ENCODE results near the gene PTGES3L.

PTGES3L gene

GRCh38 chr17:42991471-42991870, 11.6 kb upstream of the PTGES3L start:
- Histone ChIP-seq H3K27ac (no peak overlapping the region), H3K27me3 (no peaks in the 10 kb centered on the region), H3K9me3 (no peaks in the 10 kb centered on the region), H3K4me3 (no peak overlapping the region), H3K4me1 (no peaks in the 10 kb centered on the region), H3K36me3 (peaks cover 52 to 83% (median 72%) of the 10 kb centered on the region in 3 donors)
- intact Hi-C loops (cut with DNase I; ENCODE audit: low total_unique reads) = no loop called here
- TF ChIP-seq CTCF (IDR thresholded peaks at IDR 0.05) = no peak
- no peak for DNase-seq

GRCh38 chr17:42989726-42990652, 10.1 kb upstream of the PTGES3L start:
- no peaks in the 10 kb centered on the region for H3K27me3 ChIP-seq
- intact Hi-C loops (cut with DNase I; ENCODE audit: low total_unique reads) = no loop called here
- H3K4me1 ChIP-seq = no peaks in the 10 kb centered on the region
- peaks cover 52 to 95% (median 82%) of the 10 kb centered on the region in 3 donors for H3K36me3 ChIP-seq
- no peak for DNase-seq
- H3K4me3 ChIP-seq = no peak overlapping the region
- TF ChIP-seq CTCF (IDR thresholded peaks at IDR 0.05) = no peak
- H3K27ac ChIP-seq = no peak overlapping the region
- H3K9me3 ChIP-seq = no peaks in the 10 kb centered on the region

- Histone ChIP-seq H3K4me3 (no peak overlapping the region), H3K36me3 (peaks cover 52 to 96% (median 83%) of the 10 kb centered on the region in 3 donors)
These were observed 9.3 kb upstream of the PTGES3L start for GRCh38 chr17:42989141-42989540.

GRCh38 chr17:42985225-42985624, 5.3 kb upstream of the PTGES3L start:
- Histone ChIP-seq H3K4me1 (peaks cover 0 to 18% (median 10%) of the 10 kb centered on the region in 4 donors), H3K27me3 (no peaks in the 10 kb centered on the region), H3K27ac (no peak overlapping the region), H3K4me3 (no peak overlapping the region), H3K36me3 (peaks cover 36 to 65% (median 49%) of the 10 kb centered on the region in 3 donors), H3K9me3 (no peaks in the 10 kb centered on the region)
- intact Hi-C loops (cut with DNase I; ENCODE audit: low total_unique reads) = no loop called here
- DNase-seq = no peak
- no peak for TF ChIP-seq CTCF (IDR thresholded peaks at IDR 0.05)

More at GRCh38 chr17:42989141-42989540, 9.3 kb upstream of the PTGES3L start:
- no peaks in the 10 kb centered on the region for H3K9me3 ChIP-seq
- no peak overlapping the region for H3K27ac ChIP-seq
- TF ChIP-seq CTCF (IDR thresholded peaks at IDR 0.05) = no peak
- H3K27me3 ChIP-seq = no peaks in the 10 kb centered on the region
- no peak for DNase-seq
- H3K4me1 ChIP-seq = no peaks in the 10 kb centered on the region
- intact Hi-C loops (cut with DNase I; ENCODE audit: low total_unique reads) = no loop called here

- Histone ChIP-seq H3K9me3 (no peaks in the 10 kb centered on the region), H3K4me3 (no peak overlapping the region), H3K27me3 (no peaks in the 10 kb centered on the region), H3K27ac (no peak overlapping the region), H3K36me3 (peaks cover 6 to 35% (median 19%) of the 10 kb centered on the region in 3 donors), H3K4me1 (peaks cover 4 to 28% (median 19%) of the 10 kb centered on the region in 4 donors)
- no peak for TF ChIP-seq CTCF (IDR thresholded peaks at IDR 0.05)
- intact Hi-C loops (cut with DNase I; ENCODE audit: low total_unique reads) = no loop called here
- DNase-seq = no peak
These were observed 2.4 kb upstream of the PTGES3L start for GRCh38 chr17:42982266-42982665.
